Activated naive CD4-positive, alpha-beta T cell treated with anti-CD3 and anti-CD28 coated beads, Interleukin-2, amount 10 ng/mL, durations not matched to agents 7 days and 5 days (primary cell): ENCODE measurements around the gene RAB6C.
"Not testable (repeated sequence)": the region's sequence is repeated elsewhere in the genome, so short reads cannot be mapped to it uniquely, and the experiment has no call there.

Source experiments
- CTCF ChIA-PET: fragments of 350-600 bp; sonication (Branson Sonifier 250); formaldehyde crosslinking; loops from one replicate; lab custom pipeline; 2021; ENCODE audit warnings: antibody characterized with exemption; lab: Charles Lee
- DNase-seq: peaks from one replicate; pipeline ENCODE4 v3.0.0-alpha.2; 2020
- H3K27ac Mint-ChIP-seq: one replicate; pipeline ENCODE4 v1.8.0; 2021; ENCODE audit warnings: mild to moderate bottlenecking, moderate library complexity, mixed read lengths
- H3K27me3 Mint-ChIP-seq: one replicate; pipeline ENCODE4 v1.8.0; 2021; ENCODE audit warnings: mild to moderate bottlenecking, mixed read lengths
- H3K36me3 Mint-ChIP-seq: one replicate; pipeline ENCODE4 v1.8.0; 2021; ENCODE audit warnings: mixed read lengths
- H3K4me1 Mint-ChIP-seq: one replicate; pipeline ENCODE4 v1.8.0; 2021; ENCODE audit warnings: mixed read lengths
- H3K4me3 Mint-ChIP-seq: one replicate; pipeline ENCODE4 v1.8.0; 2021; ENCODE audit warnings: mild to moderate bottlenecking, moderate library complexity, mixed read lengths
- H3K9me3 Mint-ChIP-seq: one replicate; pipeline ENCODE4 v1.8.0; 2021; ENCODE audit warnings: mixed read lengths

Gene RAB6C

GRCh38 chr2:129979629-129980155, at the start of gene RAB6C:
Gene RAB6C (plus strand): TSS chr2:129979666. CDS start chr2:129980116, 450 bp downstream.
- Mint-ChIP-seq H3K27me3 (peaks cover 45% of the 10 kb centered on the region), H3K4me3 (peak within 1 kb of the TSS; percentile 52)
- H3K27ac Mint-ChIP-seq, H3K9me3 Mint-ChIP-seq, H3K4me1 Mint-ChIP-seq, H3K36me3 Mint-ChIP-seq, CTCF ChIA-PET: not testable (repeated sequence)
- peak; percentile 24 for DNase-seq

GRCh38 chr2:129930451-129930850, 49.0 kb upstream of the RAB6C start:
- H3K4me1 Mint-ChIP-seq: no peaks in the 10 kb centered on the region
- H3K27ac Mint-ChIP-seq: no peak overlapping the region
- no peaks in the 10 kb centered on the region for H3K36me3 Mint-ChIP-seq
- CTCF ChIA-PET: no interaction called here
- DNase-seq: no peak
- peaks cover 50% of the 10 kb centered on the region for H3K27me3 Mint-ChIP-seq
- no peaks in the 10 kb centered on the region for H3K9me3 Mint-ChIP-seq
- H3K4me3 Mint-ChIP-seq: no peak overlapping the region

DNA sequence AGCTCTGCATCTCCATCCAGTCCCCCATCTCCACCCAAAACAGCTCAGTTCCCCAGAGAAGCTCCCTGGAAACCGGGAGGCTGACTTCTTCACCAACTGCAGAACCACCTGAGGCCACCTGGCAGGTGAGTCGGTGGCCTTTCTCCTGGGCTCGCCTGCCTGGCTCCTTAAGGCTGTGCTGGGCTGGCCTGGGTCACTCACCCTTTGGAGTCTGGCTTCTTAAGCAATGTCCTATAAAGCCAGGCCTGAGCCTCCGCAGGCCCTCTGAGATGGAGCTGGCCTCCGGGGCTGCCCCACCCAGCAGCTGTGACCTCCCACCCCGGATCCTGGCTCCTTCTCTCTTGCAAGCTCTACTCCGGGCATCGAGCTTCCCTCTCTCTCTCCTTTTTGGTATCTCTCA, 46.1 kb upstream of the RAB6C start:
- DNase-seq, H3K9me3 Mint-ChIP-seq, H3K4me1 Mint-ChIP-seq, CTCF ChIA-PET, H3K27ac Mint-ChIP-seq, H3K36me3 Mint-ChIP-seq, H3K4me3 Mint-ChIP-seq: not testable (repeated sequence)
- H3K27me3 Mint-ChIP-seq: peaks cover 44% of the 10 kb centered on the region

GRCh38 chr2:129934044-129934822, 45.2 kb upstream of the RAB6C start:
- Mint-ChIP-seq H3K4me3 (no peak overlapping the region), H3K27ac (no peak overlapping the region), H3K4me1 (no peaks in the 10 kb centered on the region), H3K27me3 (peaks cover 48% of the 10 kb centered on the region), H3K9me3 (no peaks in the 10 kb centered on the region), H3K36me3 (no peaks in the 10 kb centered on the region)
- no peak for DNase-seq
- CTCF ChIA-PET: no interaction called here

GRCh38 chr2:129935118-129935517, 44.3 kb upstream of the RAB6C start:
- no peaks in the 10 kb centered on the region for H3K9me3 Mint-ChIP-seq
- H3K4me3 Mint-ChIP-seq: no peak overlapping the region
- CTCF ChIA-PET: no interaction called here
- H3K27ac Mint-ChIP-seq: no peak overlapping the region
- no peak for DNase-seq
- peaks cover 42% of the 10 kb centered on the region for H3K27me3 Mint-ChIP-seq
- H3K4me1 Mint-ChIP-seq: no peaks in the 10 kb centered on the region
- H3K36me3 Mint-ChIP-seq: no peaks in the 10 kb centered on the region

DNA sequence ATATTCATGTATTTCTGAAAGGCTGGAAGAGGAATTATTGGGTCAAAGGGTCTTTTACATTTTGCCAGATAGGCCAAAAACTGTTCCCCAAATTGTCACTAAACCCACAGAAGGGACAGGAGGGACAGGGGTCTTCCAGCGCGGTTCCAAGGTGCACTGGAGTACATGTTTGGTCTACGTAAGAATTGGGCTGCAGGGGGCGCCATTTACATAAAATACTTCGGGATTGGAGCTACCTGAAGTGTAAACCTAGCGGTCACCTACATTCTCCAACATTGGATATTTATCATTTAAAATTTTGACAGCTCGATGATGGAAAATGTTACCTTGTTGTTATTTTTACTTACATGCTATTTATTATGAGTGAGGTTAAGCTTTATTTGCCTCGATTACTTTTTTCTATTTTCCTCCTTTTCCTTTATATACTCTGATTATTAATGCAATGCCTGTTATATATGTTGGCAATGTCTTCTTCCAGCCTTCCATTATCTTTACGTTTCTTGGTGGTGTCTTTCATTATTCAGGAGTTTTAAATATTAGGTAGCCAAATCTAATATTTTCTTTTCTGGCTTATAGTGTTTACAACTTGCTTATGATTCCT, 43.0 kb upstream of the RAB6C start:
- H3K4me3 Mint-ChIP-seq: no peak overlapping the region
- H3K4me1 Mint-ChIP-seq: no peaks in the 10 kb centered on the region
- no peak overlapping the region for H3K27ac Mint-ChIP-seq
- H3K27me3 Mint-ChIP-seq: peaks cover 42% of the 10 kb centered on the region
- DNase-seq: no peak
- H3K9me3 Mint-ChIP-seq: no peaks in the 10 kb centered on the region
- no peaks in the 10 kb centered on the region for H3K36me3 Mint-ChIP-seq
- CTCF ChIA-PET: no interaction called here

- H3K4me3 Mint-ChIP-seq, CTCF ChIA-PET, H3K4me1 Mint-ChIP-seq, H3K27ac Mint-ChIP-seq, H3K36me3 Mint-ChIP-seq, H3K9me3 Mint-ChIP-seq, DNase-seq: not testable (repeated sequence)
- H3K27me3 Mint-ChIP-seq: peaks cover 24% of the 10 kb centered on the region
Observed at GRCh38 chr2:129938850-129939471, 40.5 kb upstream of the RAB6C start.

DNA sequence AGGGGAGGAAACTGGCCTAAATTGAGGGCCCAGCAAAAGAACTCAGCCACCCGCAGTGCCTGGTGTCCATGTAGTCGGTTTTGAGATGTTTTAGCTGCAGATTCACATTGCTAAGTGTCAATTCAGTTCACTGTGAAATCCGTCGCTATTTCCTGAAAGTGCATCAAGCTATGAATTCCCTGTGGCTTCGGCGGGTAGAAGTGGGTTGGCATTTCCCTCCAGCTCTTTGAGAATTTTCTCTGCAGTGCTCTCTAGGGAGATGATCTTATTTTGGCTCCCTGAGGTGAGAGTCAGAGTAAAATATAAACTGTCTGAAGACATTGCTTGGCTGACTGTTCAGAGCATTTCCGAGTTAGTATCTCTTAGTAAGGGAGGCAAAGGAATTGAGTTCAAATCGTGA, 36.0 kb upstream of the RAB6C start:
- CTCF ChIA-PET: not testable (repeated sequence)

DNA sequence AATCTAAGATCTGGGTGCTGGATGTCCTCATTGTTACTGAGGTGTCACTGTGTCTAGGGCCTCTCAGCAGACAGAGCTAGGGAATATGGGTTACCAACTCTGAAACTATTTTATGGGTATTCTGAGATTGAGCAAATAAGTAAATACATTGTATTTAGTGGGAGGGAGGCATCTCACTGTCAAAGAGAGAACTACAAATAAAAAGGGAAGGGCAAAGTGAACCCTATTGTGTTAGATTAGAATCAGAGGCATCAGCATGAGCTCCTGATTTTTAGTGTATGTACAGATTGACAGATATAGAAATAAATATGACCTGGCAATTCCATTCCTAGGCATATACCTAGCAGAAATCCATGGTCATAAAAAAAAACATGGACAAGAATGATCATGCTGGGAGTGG, 33.9 kb upstream of the RAB6C start:
- Mint-ChIP-seq H3K4me3 (no peak overlapping the region), H3K36me3 (no peaks in the 10 kb centered on the region), H3K4me1 (no peaks in the 10 kb centered on the region), H3K9me3 (no peaks in the 10 kb centered on the region), H3K27ac (no peak overlapping the region), H3K27me3 (peaks cover 8% of the 10 kb centered on the region)
- CTCF ChIA-PET: no interaction called here
- no peak for DNase-seq

More for the DNA sequence above, 36.0 kb upstream of the RAB6C start:
- H3K27ac Mint-ChIP-seq, H3K9me3 Mint-ChIP-seq, H3K36me3 Mint-ChIP-seq, H3K4me1 Mint-ChIP-seq, DNase-seq, H3K4me3 Mint-ChIP-seq: not testable (repeated sequence)
- peaks cover 11% of the 10 kb centered on the region for H3K27me3 Mint-ChIP-seq

DNA sequence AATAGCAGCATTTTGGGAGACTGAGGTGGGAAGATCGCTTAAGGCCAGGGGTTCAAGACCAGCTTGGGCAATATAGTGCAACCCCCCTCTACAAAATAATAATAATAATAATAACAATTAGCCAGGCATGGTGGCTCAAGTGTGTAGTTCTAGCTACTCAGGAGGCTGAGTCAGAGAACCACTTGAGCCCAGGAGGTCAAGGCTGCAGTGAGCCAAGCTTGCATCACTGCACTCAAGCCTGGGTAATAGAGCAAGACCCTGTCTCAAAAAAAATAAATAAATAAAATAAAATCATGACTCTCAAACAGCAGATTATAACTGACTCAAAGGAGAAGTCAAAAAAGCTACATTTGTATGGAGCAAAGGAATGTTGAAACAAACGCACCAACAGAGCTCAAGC, 31.8 kb upstream of the RAB6C start:
- H3K27me3 Mint-ChIP-seq, H3K36me3 Mint-ChIP-seq, H3K4me1 Mint-ChIP-seq, CTCF ChIA-PET, H3K4me3 Mint-ChIP-seq, H3K27ac Mint-ChIP-seq, DNase-seq, H3K9me3 Mint-ChIP-seq: not testable (repeated sequence)

DNA sequence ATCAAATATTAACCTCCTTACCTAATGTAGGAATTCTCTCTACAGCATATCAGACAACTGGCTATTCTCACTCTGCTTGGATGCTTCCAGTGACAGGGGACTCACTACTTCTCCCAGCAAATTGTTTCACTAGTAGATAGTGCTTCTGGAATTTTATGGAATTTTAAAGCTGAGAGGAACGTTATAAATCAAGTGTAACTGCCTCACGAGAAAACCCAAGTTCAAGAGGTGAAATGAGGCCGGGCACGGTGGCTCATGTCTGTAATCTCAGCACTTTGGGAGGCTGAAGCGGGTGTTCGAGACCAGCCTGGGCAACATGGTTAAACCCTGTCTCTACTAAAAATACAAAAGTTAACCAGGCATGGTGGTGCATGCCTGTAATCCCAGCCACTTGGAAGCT, 23.3 kb upstream of the RAB6C start:
- H3K4me3 Mint-ChIP-seq, CTCF ChIA-PET, DNase-seq, H3K36me3 Mint-ChIP-seq, H3K27ac Mint-ChIP-seq, H3K4me1 Mint-ChIP-seq, H3K9me3 Mint-ChIP-seq, H3K27me3 Mint-ChIP-seq: not testable (repeated sequence)

GRCh38 chr2:129957891-129958290, 21.6 kb upstream of the RAB6C start:
- Mint-ChIP-seq H3K27me3 (no peaks in the 10 kb centered on the region), H3K27ac (no peak overlapping the region), H3K9me3 (no peaks in the 10 kb centered on the region), H3K4me3 (no peak overlapping the region), H3K36me3 (no peaks in the 10 kb centered on the region), H3K4me1 (no peaks in the 10 kb centered on the region)
- CTCF ChIA-PET: no interaction called here
- DNase-seq: no peak

- CTCF ChIA-PET, H3K36me3 Mint-ChIP-seq, H3K27ac Mint-ChIP-seq, H3K9me3 Mint-ChIP-seq, H3K27me3 Mint-ChIP-seq, H3K4me3 Mint-ChIP-seq, DNase-seq, H3K4me1 Mint-ChIP-seq: not testable (repeated sequence)
Observed at GRCh38 chr2:129958736-129959135, 20.7 kb upstream of the RAB6C start.

DNA sequence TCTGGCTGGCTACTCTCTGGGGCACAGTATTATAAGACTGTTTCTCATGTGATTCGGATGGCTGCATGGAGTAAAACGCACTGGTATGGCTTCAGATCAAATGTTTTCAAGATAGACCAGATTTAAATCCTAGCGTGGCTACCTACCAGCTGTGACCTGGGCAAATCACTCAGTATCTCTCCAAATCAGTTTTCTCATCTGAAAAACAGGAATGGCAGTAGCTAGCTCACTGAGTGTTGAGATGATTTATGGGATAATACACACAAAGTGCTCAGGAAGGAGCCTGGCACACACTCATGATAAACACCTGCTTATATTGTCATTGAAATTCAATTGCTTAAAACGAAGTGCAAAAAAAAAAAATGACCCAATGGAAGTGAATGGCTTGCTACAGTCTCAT, 10.9 kb upstream of the RAB6C start:
- DNase-seq, CTCF ChIA-PET: not testable (repeated sequence)

More for the DNA sequence above, 10.9 kb upstream of the RAB6C start:
- not testable (repeated sequence) for H3K4me3 Mint-ChIP-seq, H3K27me3 Mint-ChIP-seq, H3K27ac Mint-ChIP-seq, H3K36me3 Mint-ChIP-seq, H3K4me1 Mint-ChIP-seq, H3K9me3 Mint-ChIP-seq
